Transverse colon (tissue), 4 donors: ENCODE data around the gene CNTRL.

ENCODE experiments used
- CTCF ChIP-seq, 5 experiments: fragments of 200-600 bp in 3 of 5; fragments of 450-650 bp in 2 of 5; sonication (generic) in 3 of 5; IDR thresholded peaks; 1 replicate in 2 of 5; 2 replicates in 3 of 5; pipeline ENCODE4 v1.5.1; 2016 to 2017; ENCODE audit warnings: antibody characterized with exemption in 5 of 5, inconsistent platforms in 3 of 5, mild to moderate bottlenecking in 2 of 5, moderate library complexity in 1 of 5
- EP300 ChIP-seq: sonication (generic); formaldehyde crosslinking; IDR thresholded peaks from one replicate; pipeline ENCODE4 v1.6.1; 2017; ENCODE audit warnings: antibody characterized with exemption, low read depth
- POLR2AphosphoS5 ChIP-seq, 3 donors: sonication (generic); formaldehyde crosslinking; IDR thresholded peaks; one replicate each; pipeline ENCODE4 v1.6.1; 2016; ENCODE audit warnings: antibody characterized with exemption in 3 of 3

GRCh38 chr9:121172726-121173487 lies 98.2 kb downstream of the CNTRL start:
- TF ChIP-seq EP300 (no peak), CTCF (IDR thresholded peaks at IDR 0.05) (no peak), POLR2AphosphoS5 (IDR thresholded peaks at IDR 0.05) (no peak)
